GM19455 (cell line): ENCODE measurements around the gene KRI1.

Experiments used
- ATAC-seq: cut with Tn5 transposase; IDR thresholded peaks from one replicate; pipeline ENCODE4 v1.9.1; 2021; ENCODE audit not compliant: unreplicated experiment

The KRI1 gene

DNA sequence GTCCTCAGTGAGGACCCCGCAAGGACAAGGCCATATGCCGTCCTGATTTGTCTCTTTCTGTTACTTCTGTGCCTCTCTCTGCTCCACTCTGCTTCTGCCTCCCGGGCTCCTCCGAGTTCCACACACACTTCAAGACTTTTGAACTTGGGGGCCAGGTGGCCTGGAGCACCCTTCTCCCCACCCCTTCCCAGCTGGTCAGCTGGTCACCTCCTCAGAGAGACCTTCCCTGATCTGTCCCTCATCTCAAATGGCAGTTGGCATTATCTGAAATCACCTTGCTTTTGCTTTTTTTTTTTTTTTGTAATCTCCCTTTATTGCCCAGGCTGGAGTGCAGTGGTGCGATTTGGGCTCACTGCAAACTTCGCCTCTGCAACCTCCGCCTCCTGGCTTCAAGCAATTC, 46.4 kb downstream of the KRI1 start:
- no peak for ATAC-seq

DNA sequence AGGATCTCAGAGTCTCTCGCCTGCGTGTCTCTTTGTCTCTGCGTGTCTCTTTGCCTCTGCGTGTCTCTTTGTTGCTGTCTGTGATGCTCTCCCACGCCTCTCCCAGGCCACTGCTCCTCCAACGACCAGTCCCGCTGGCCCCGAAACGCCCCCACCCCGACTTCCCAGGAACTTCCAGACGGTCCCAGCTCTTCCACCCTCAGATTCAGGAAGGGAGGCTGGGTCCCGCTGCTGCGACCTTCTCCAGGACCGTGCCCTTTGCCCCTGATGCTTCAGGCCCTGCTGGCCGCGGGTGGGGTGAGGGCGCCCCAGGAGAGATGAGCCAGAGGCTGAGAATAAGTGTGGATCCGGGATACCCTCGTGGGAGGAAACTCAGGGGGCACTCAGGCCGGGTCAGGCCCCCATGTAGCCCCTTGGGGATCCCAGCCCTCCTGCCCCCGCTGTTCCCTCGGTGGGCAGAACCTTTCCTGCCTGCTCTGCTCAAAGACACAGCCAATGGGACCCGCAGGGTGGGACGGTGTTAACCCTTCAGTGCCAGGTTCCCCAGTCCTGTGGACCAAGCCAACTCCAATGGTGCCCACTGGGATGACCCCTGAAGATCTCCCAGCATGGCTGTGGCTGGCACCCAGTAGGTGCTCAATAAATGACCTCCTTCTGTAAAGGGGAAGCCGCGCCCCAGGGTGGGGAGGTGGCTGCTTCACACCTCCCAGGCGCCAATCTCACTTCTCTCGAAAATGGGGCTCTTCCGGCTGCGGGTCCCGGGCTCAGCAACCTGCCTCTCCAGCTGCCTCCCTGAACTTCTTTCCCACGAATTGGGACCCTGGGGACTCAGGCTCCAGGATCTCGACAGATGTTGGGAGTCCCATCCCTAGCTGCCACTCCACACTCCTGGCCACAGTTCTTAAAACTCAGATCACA, 47.1 kb downstream of the KRI1 start:
- no peak for ATAC-seq

- ATAC-seq, result no peak
Observed at GRCh38 chr19:10517760-10518443, 47.9 kb downstream of the KRI1 start.

- ATAC-seq, result no peak
Observed at GRCh38 chr19:10517361-10517759, 48.5 kb downstream of the KRI1 start, which contains the start of gene S1PR5. S1PR5 (minus strand) TSS chr19:10517447; CDS start chr19:10515011, 2,436 bp downstream.

DNA sequence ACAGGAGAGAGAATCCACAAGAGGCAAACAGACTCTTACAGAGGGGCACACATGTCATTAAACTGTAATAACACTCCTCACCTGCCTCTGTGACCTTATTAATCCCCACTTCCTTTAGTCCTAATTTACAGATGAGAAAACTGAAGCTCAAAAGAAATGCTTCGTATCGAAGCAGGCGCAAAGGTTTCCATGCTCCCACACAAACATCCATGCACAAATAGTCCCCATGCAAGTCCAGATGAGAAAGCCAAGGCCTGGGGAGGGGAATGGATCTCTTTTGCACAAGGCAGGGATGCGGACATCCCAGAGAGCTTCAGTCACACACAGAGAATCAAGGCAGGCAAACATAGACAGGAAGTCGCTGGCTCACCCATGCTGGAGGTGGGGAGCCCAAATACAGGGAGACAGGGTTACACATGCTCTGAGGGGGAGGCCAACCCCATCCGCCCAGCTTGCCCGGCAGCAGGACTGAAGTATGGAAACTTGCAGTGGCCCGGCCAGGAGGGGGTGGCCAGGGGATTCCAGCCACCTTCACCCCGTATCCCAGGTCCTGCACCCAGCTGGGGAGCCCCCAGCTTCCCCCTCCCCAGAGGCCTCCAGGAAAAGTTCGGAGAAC, 49.0 kb downstream of the KRI1 start:
- ATAC-seq, result no peak

DNA sequence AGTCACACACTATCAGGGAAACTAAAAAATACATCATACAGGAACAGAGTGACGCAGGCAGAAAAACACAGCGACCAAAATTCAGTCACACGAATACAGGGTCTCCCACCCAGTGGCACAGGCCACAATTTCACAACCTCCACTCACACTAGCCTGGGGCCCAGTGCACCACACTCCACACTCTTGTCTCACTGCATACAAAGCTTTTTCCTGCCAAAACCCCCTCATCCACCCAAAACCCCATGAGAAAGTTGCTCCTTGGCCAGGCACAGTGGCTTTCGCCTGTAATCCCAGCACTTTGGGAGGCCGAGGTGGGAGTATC, 49.8 kb downstream of the KRI1 start:
- no peak for ATAC-seq

- ATAC-seq, result no peak
Observed at GRCh38 chr19:10514211-10515145, 51.3 kb downstream of the KRI1 start.

DNA sequence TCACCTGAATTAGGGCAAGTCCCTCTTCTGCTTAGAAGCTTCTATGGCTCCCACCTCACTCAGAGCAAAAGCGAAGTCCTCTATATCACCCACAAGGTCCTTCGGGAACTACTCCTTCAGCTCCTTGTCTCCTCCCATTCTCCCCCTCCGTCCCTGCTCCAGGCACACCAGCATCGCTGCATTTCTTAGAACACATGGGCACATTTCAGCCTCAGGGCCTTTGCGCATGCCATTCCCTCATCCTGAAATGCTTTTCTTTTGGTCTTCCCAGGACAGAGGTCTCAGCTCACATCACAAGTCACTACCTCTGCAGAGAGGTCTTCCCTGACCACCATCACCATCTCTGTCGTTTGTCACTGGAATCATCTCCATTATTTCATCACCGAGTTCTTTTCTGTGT, 52.6 kb downstream of the KRI1 start:
- ATAC-seq, result no peak

GRCh38 chr19:10510301-10510802, 55.5 kb downstream of the KRI1 start:
- ATAC-seq, result no peak

GRCh38 chr19:10508707-10509106, 57.1 kb downstream of the KRI1 start:
- ATAC-seq, result no peak

DNA sequence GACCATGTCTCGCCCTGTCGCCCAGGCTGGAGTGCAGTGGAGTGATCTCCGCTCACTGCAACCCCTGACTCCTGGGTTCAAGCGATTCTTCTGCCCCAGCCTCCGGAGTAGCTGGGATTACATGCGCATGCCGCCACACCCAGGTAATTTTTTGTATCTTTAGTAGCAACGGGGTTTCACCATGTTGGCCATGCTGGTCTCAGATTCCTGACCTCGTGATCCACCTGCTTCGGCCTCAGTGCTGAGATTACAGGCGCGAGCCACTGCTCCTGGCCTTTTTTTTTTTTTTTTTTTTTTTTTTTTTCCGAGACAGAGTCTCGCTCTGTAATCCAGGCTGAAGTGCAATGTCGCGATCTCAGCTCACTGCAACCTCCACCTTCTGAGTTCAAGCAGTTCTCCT, 57.8 kb downstream of the KRI1 start:
- no peak for ATAC-seq

DNA sequence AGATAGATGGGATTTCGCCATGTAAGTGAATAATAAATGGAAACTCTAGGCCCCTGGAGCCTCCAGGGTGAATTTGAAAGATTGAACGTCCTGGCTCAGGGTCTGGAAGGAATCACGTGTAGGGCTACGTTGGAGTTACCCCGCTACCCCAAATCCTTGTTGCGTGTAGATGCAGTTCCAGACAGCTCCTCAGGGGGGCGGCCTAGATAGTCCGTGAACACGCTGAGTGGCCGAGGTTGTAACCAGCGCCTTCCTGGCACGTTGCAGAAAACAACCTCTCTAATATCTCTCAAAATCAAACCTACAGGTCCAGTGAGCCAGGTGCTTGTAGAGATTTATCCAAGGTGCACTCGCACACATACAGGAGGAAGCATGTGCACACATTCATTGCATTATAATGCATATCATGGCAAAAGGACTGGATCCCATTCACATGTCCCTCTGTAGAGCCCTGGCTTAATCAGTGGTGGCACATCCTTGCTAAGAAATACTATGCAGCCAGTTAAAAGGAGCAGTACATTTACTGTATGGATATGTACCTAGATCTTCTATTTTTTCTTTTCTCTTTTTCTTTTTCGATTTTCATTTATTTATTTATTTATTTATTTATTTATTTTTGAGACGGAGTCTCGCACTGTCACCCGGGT, 60.1 kb downstream of the KRI1 start:
- no peak for ATAC-seq
